Measurements from ENCODE around the gene BDNF. TPM values are rescaled to one million over a fixed set of nuclear protein-coding genes. Genes with fewer than 3 reads are reported as not detected.
A peak's percentile ranks its signal among the peaks of the same experiment; 100 is the strongest.

The BDNF gene
- total and polyA plus RNA-seq, 4 donors, result 0.38 to 1.6 (median 1.4) TPM

DNA sequence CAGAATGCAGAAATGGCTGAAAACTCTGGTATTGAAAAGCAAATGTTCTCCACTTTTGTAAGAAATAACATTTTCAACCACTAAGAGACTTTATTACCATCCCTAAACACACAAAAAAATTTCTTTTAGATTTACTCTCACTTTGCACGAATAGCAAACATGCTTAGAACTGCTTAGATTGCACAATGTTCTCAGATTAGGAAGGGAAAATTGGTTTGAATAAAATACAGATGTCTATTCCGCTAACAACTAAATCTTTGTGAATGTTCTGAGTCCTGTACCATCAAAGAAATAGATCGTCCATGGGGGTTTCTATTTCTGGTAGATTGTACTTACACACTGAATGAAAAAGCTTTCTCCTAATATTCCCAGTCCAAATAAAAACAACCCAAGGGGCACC lies 40.1 kb downstream of the BDNF start:
- no peak for ATAC-seq (ENCODE audit: insufficient read depth, low FRiP score)
- DNase-seq, result no peak
- Histone ChIP-seq H3K9me3 (ENCODE audit: control insufficient read depth in 4 of 4, insufficient read depth in 3 of 4, low read length in 3 of 4) (peaks cover 0 to 2% (median 0%) of the 10 kb centered on the region in 4 donors), H3K4me3 (no peak overlapping the region), H3K4me1 (ENCODE audit: control insufficient read depth in 5 of 5, insufficient read depth in 5 of 5, low read length in 5 of 5) (no peaks in the 10 kb centered on the region), H3K9ac (ENCODE audit: insufficient read depth in 1 of 2, low read length in 2 of 2) (no peak overlapping the region), H3K27me3 (ENCODE audit: control insufficient read depth in 3 of 3, insufficient read depth in 3 of 3, low read length in 2 of 3) (no peaks in the 10 kb centered on the region), H3K36me3 (ENCODE audit: control insufficient read depth in 4 of 4, insufficient read depth in 4 of 4, low read length in 4 of 4) (no peaks in the 10 kb centered on the region), H3K27ac (ENCODE audit: low read depth in 1 of 2, low read length in 1 of 2) (no peak overlapping the region)
- TF ChIP-seq, protein P1, sequence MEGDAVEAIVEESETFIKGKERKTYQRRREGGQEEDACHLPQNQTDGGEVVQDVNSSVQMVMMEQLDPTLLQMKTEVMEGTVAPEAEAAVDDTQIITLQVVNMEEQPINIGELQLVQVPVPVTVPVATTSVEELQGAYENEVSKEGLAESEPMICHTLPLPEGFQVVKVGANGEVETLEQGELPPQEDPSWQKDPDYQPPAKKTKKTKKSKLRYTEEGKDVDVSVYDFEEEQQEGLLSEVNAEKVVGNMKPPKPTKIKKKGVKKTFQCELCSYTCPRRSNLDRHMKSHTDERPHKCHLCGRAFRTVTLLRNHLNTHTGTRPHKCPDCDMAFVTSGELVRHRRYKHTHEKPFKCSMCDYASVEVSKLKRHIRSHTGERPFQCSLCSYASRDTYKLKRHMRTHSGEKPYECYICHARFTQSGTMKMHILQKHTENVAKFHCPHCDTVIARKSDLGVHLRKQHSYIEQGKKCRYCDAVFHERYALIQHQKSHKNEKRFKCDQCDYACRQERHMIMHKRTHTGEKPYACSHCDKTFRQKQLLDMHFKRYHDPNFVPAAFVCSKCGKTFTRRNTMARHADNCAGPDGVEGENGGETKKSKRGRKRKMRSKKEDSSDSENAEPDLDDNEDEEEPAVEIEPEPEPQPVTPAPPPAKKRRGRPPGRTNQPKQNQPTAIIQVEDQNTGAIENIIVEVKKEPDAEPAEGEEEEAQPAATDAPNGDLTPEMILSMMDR (IDR thresholded peaks at IDR 0.05; ENCODE audit: control extremely low read depth, extremely low read depth), result no peak
- 77 to 87% methylated on average over 3 of the region's 3 CpGs for WGBS, 2 donors

DNA sequence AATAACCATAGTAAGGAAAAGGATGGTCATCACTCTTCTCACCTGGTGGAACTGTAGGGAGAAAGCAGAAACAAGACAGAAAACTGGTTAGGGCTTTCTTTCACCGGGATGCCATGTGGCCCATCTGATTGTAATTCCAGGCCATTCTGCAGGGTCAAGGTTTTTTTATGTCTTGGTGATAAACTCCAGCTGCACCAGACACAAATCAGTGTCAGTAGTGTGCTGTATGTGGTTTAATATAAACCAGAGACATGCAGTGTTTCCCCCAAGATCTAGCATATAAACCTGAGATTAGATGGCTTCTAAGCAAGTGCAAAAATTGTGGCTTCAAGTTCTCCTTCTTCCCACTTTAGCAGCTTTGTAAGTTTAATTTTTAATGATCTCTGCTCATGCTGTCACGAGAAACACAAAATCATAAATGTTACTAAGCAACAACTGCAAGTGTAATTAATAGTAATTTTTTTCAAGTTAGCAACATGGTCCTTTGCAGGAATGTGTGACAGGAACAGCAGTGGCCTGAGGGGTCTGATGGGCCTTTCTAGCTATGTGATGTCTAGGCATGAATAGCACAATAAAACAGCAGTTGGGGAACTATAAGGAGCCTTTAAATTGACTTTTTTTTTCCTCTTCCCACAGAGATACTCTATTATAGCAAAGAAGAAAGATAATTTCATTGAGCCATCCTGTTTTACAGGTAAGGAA lies 41.6 kb downstream of the BDNF start:
- 91 to 96% methylated on average over 2 of the region's 2 CpGs for WGBS, 2 donors
- Histone ChIP-seq H3K4me1 (ENCODE audit: control insufficient read depth in 5 of 5, insufficient read depth in 5 of 5, low read length in 5 of 5) (no peaks in the 10 kb centered on the region), H3K36me3 (ENCODE audit: control insufficient read depth in 4 of 4, insufficient read depth in 4 of 4, low read length in 4 of 4) (no peaks in the 10 kb centered on the region)

DNA sequence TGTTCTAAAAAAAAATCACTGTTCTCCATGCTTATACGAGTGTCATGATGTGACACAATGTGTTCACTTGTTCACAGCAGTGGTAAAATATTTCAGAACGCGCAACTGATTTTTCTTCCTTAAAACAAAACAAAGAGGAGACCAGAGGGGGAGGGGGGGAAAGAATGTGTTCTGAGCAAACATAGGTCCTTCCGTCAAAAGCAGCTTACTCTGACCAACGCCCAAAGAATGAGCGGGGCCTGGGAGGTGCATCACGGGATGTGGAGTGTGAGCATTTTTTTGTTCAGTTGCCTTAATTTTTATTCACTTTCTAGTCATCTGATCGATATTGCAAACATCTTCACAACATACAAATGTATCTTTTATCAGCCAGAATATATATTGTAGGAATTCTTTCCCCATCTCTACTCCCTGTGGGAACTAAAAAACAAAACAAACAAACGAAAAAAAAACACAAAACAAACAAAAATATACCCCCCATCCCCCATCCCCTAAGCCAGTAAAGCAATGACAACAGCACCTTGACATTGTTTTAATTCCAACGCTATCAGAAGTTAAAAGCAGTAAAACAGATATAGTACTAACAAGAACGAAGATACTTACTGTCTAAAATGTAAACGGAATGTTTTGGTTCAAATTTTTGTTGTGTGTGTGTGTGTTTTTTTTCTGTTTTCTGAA lies 43.3 kb downstream of the BDNF start:
- DNase-seq (no peak), ATAC-seq (ENCODE audit: insufficient read depth, low FRiP score) (peak; percentile 67)
- WGBS, 2 donors, result 77 to 79% methylated on average over 12 of the region's 12 CpGs
- Histone ChIP-seq H3K9me3 (ENCODE audit: control insufficient read depth in 4 of 4, insufficient read depth in 3 of 4, low read length in 3 of 4) (no peaks in the 10 kb centered on the region), H3K27ac (ENCODE audit: low read depth in 1 of 2, low read length in 1 of 2) (no peak overlapping the region), H3K9ac (ENCODE audit: insufficient read depth in 1 of 2, low read length in 2 of 2) (no peak overlapping the region), H3K4me1 (ENCODE audit: control insufficient read depth in 5 of 5, insufficient read depth in 5 of 5, low read length in 5 of 5) (no peaks in the 10 kb centered on the region), H3K4me3 (no peak overlapping the region), H3K36me3 (ENCODE audit: control insufficient read depth in 4 of 4, insufficient read depth in 4 of 4, low read length in 4 of 4) (no peaks in the 10 kb centered on the region), H3K27me3 (ENCODE audit: control insufficient read depth in 3 of 3, insufficient read depth in 3 of 3, low read length in 2 of 3) (no peaks in the 10 kb centered on the region)
- TF ChIP-seq, protein P1 (IDR thresholded peaks at IDR 0.05; ENCODE audit: control extremely low read depth, extremely low read depth), result no peak

More for the DNA sequence above, 41.6 kb downstream of the BDNF start:
- Histone ChIP-seq H3K4me3 (no peak overlapping the region), H3K9ac (ENCODE audit: insufficient read depth in 1 of 2, low read length in 2 of 2) (no peak overlapping the region), H3K27me3 (ENCODE audit: control insufficient read depth in 3 of 3, insufficient read depth in 3 of 3, low read length in 2 of 3) (no peaks in the 10 kb centered on the region), H3K27ac (ENCODE audit: low read depth in 1 of 2, low read length in 1 of 2) (no peak overlapping the region), H3K9me3 (ENCODE audit: control insufficient read depth in 4 of 4, insufficient read depth in 3 of 4, low read length in 3 of 4) (peaks cover 0 to 2% (median 0%) of the 10 kb centered on the region in 4 donors)
- ATAC-seq (ENCODE audit: insufficient read depth, low FRiP score), result no peak
- TF ChIP-seq, protein P1 (IDR thresholded peaks at IDR 0.05; ENCODE audit: control extremely low read depth, extremely low read depth), result no peak
- no peak for DNase-seq
